ENCODE data around the gene GCGR.

DNA sequence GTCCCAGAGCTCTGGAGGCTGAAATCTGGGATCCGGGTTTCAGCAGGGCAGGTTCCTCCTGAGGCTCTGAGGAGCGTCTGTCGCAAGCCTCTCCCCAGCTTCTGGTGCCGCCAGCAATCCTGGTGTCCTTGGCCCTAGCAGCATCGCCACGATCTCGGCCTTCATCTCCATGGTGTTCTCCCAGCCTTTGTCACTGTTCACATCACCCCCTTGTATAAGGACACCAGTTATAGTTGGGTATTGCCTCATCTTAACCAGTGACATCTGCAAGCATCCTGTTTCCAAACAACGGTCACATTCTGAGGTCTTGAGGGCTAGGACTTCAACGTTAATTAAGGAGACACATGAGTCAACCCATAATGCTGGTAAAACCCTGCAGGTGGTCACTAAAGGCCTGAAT is 33.7 kb downstream of the GCGR start:
- TF ChIP-seq EZH2 (IDR thresholded peaks at IDR 0.05; ENCODE audit: borderline replicate concordance, control insufficient read depth, low read depth, low read length) (no peak), RAD21 (IDR thresholded peaks at IDR 0.05; ENCODE audit: insufficient read depth, low read depth, low read length) (no peak), POLR2AphosphoS2 (IDR thresholded peaks at IDR 0.05; ENCODE audit: low read depth, low read length) (no peak), ETV6 (conservative IDR thresholded peaks at IDR 0.05 in 1 of 2, IDR thresholded peaks at IDR 0.05 in 1 of 2; ENCODE audit: borderline replicate concordance in 1 of 2, low read depth in 1 of 2) (no peak)
- TF ChIP-seq, protein P1, sequence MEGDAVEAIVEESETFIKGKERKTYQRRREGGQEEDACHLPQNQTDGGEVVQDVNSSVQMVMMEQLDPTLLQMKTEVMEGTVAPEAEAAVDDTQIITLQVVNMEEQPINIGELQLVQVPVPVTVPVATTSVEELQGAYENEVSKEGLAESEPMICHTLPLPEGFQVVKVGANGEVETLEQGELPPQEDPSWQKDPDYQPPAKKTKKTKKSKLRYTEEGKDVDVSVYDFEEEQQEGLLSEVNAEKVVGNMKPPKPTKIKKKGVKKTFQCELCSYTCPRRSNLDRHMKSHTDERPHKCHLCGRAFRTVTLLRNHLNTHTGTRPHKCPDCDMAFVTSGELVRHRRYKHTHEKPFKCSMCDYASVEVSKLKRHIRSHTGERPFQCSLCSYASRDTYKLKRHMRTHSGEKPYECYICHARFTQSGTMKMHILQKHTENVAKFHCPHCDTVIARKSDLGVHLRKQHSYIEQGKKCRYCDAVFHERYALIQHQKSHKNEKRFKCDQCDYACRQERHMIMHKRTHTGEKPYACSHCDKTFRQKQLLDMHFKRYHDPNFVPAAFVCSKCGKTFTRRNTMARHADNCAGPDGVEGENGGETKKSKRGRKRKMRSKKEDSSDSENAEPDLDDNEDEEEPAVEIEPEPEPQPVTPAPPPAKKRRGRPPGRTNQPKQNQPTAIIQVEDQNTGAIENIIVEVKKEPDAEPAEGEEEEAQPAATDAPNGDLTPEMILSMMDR (IDR thresholded peaks at IDR 0.05 in 2 of 3, conservative IDR thresholded peaks at IDR 0.05 in 1 of 3; ENCODE audit: control insufficient read depth in 2 of 3, extremely low read depth in 1 of 3, insufficient read depth in 1 of 3, low read depth in 3 of 3, low read length in 3 of 3) = no peak
- TF ChIP-seq, protein P2, sequence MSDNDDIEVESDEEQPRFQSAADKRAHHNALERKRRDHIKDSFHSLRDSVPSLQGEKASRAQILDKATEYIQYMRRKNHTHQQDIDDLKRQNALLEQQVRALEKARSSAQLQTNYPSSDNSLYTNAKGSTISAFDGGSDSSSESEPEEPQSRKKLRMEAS (IDR thresholded peaks at IDR 0.05; ENCODE audit: low read depth, low read length) = no peak
